Spleen (tissue), 11 donors: Measurements from ENCODE around the gene SMYD2. TPM values are rescaled to one million over a fixed set of nuclear protein-coding genes. Genes with fewer than 3 reads are reported as not detected.

ENCODE experiments used
- DNase-seq: peaks from one replicate; pipeline ENCODE4 v3.0.0-alpha.2; 2020
- H3K27ac ChIP-seq, 8 donors: fragments of 200-600 bp; sonication (generic) in 7 of 8; 1 replicate in 4 of 8; 2 replicates in 4 of 8; pipeline versions ENCODE4 v1.5.0 to v1.8.0; 2016 to 2021; ENCODE audit warnings: inconsistent platforms in 4 of 8, mild to moderate bottlenecking in 4 of 8, moderate library complexity in 1 of 8
- H3K27me3 ChIP-seq, 7 donors: fragments of 200-600 bp; sonication (generic) in 6 of 7; replicated peaks in 1 of 7; 1 replicate in 4 of 7; 2 replicates in 3 of 7; pipeline versions ENCODE4 v1.5.0 to v1.8.0; 2016 to 2021; ENCODE audit warnings: inconsistent platforms in 3 of 7, mild to moderate bottlenecking in 1 of 7
- H3K36me3 ChIP-seq, 6 donors: fragments of 200-600 bp; sonication (generic) in 5 of 6; 1 replicate in 4 of 6; 2 replicates in 2 of 6; pipeline versions ENCODE4 v1.5.0 to v1.8.0; 2016 to 2021; ENCODE audit warnings: inconsistent platforms in 2 of 6
- H3K4me1 ChIP-seq, 6 donors: fragments of 200-600 bp; sonication (generic) in 5 of 6; 1 replicate in 3 of 6; 2 replicates in 3 of 6; pipeline versions ENCODE4 v1.5.0 to v1.8.0; 2016 to 2021; ENCODE audit warnings: inconsistent platforms in 3 of 6
- H3K4me3 ChIP-seq, 8 donors: fragments of 200-600 bp; sonication (generic) in 7 of 8; 1 replicate in 4 of 8; 2 replicates in 4 of 8; pipeline versions ENCODE4 v1.5.0 to v1.8.0; 2016 to 2021; ENCODE audit warnings: inconsistent platforms in 4 of 8, mild to moderate bottlenecking in 4 of 8, moderate library complexity in 2 of 8
- H3K9me3 ChIP-seq, 8 donors: fragments of 200-600 bp; sonication (generic) in 7 of 8; 1 replicate in 4 of 8; 2 replicates in 4 of 8; pipeline versions ENCODE4 v1.5.0 to v1.8.0; 2016 to 2021; ENCODE audit warnings: inconsistent platforms in 4 of 8
- CTCF ChIP-seq, 11 experiments: fragments of 200-600 bp in 7 of 11; fragments of 450-650 bp in 4 of 11; sonication (generic) in 4 of 11; IDR thresholded peaks in 8 of 11; conservative IDR thresholded peaks in 3 of 11; 1 replicate in 7 of 11; 2 replicates in 4 of 11; pipeline versions ENCODE4 v1.4.0 to v1.8.0; 2016 to 2021; ENCODE audit warnings: antibody characterized with exemption in 11 of 11, inconsistent platforms in 4 of 11, mild to moderate bottlenecking in 1 of 11
- POLR2A ChIP-seq, 3 donors: fragments of 450-650 bp; IDR thresholded peaks; one replicate each; pipeline ENCODE4 v1.5.1; 2017; ENCODE audit warnings: antibody characterized with exemption in 3 of 3, mild to moderate bottlenecking in 1 of 3
- POLR2AphosphoS5 ChIP-seq, 3 donors: sonication (generic); formaldehyde crosslinking; IDR thresholded peaks; one replicate each; pipeline ENCODE4 v1.5.1; 2017; ENCODE audit warnings: antibody characterized with exemption in 3 of 3
- WGBS, 5 donors: extraction: QIAGEN DNeasy Blood & Tissue Kit in 3 of 5; methylation state at CpG; one replicate each; pipeline versions ENCODE4 v1.1.5 to v1.1.7; 2013 to 2018; 5-methylcytosine and 5-hydroxymethylcytosine counted together
- intact Hi-C: fragments of 100-400 bp; cut with DNase I; formaldehyde crosslinking; loops from one replicate; pipeline ENCODE4 v1.15.0; 2023; ENCODE audit warnings: low total_unique reads
- polyA plus RNA-seq, 3 donors: library from polyadenylated mRNA; stranded (reverse); fragments of 200-250 nt; gene quantifications; one replicate each; pipeline ENCODE4 v1.2.1, GENCODE V29; 2013
- total RNA-seq, 7 donors: library from RNA; depleted of rRNA in 3 of 7; stranded (reverse); fragments of >200 nt in 3 of 7; fragmentation: NEBNext Ultra II Directional in 4 of 7; extraction: Animal tissue kit (Norgen Biotek cat#: 25700) in 4 of 7; gene quantifications; one replicate each; pipeline versions ENCODE4 v1.1.0 to v1.2.1, GENCODE V29; 2016 to 2021
- donor health status: healthy with polysubstance abuse.
- donor health status: DM: no; HTN: no; CAD: no; lungs with moderate emphysema.
- donor health status: DM: no; HTN: no; CAD: no.
- donor health status: Bipolar disorder and iron deficiency.
- donor health status: healthy.
- donor health status: DM: no; HTN: no; CAD: no.
- donor health status: DM: yes; HTN: yes; CAD: no.

The SMYD2 gene
- total and polyA plus RNA-seq, 10 donors = 23.5 to 39.7 (median 32.1) TPM

- 58 to 73% (median 66%) methylated on average over 11 of the region's 11 CpGs for WGBS, 5 donors
- H3K4me1 ChIP-seq = peaks cover 8 to 27% (median 18%) of the 10 kb centered on the region in 6 donors
- H3K4me3 ChIP-seq = peak overlapping the region in 4 of 8 donors; percentile 4 to 52 (median 18)
- TF ChIP-seq CTCF (IDR thresholded peaks at IDR 0.05 in 8 of 11, conservative IDR thresholded peaks at IDR 0.05 in 3 of 11) (no peak), POLR2AphosphoS5 (IDR thresholded peaks at IDR 0.05) (no peak), POLR2A (IDR thresholded peaks at IDR 0.05) (no peak)
- intact Hi-C loops = no loop called here
- peak overlapping the region in 3 of 8 donors; percentile 3 to 50 (median 30) for H3K27ac ChIP-seq
- DNase-seq = no peak
- H3K36me3 ChIP-seq = peaks cover 0 to 19% (median 0%) of the 10 kb centered on the region in 6 donors
- H3K9me3 ChIP-seq = no peaks in the 10 kb centered on the region
- H3K27me3 ChIP-seq = no peaks in the 10 kb centered on the region
These were observed 30.1 kb downstream of the SMYD2 start for GRCh38 chr1:214310777-214311690.

GRCh38 chr1:214312530-214313051 lies 31.6 kb downstream of the SMYD2 start:
- Histone ChIP-seq H3K9me3 (no peaks in the 10 kb centered on the region), H3K36me3 (peaks cover 0 to 34% (median 0%) of the 10 kb centered on the region in 6 donors), H3K27ac (no peak overlapping the region), H3K4me3 (no peak overlapping the region), H3K27me3 (no peaks in the 10 kb centered on the region), H3K4me1 (peaks cover 8 to 27% (median 18%) of the 10 kb centered on the region in 6 donors)
- 92 to 95% (median 94%) methylated on average over 10 of the region's 10 CpGs for WGBS, 5 donors
- DNase-seq = no peak
- intact Hi-C loops = no loop called here
- TF ChIP-seq POLR2A (IDR thresholded peaks at IDR 0.05) (no peak), POLR2AphosphoS5 (IDR thresholded peaks at IDR 0.05) (no peak)

GRCh38 chr1:214314178-214314843 lies 33.4 kb downstream of the SMYD2 start:
- no peak for DNase-seq
- no peaks in the 10 kb centered on the region for H3K9me3 ChIP-seq
- WGBS, 5 donors = 83 to 88% (median 84%) methylated on average over 5 of the region's 5 CpGs
- intact Hi-C loops = no loop called here
- no peak for TF ChIP-seq CTCF (IDR thresholded peaks at IDR 0.05 in 8 of 11, conservative IDR thresholded peaks at IDR 0.05 in 3 of 11)
- TF ChIP-seq POLR2AphosphoS5 (IDR thresholded peaks at IDR 0.05) = no peak
- TF ChIP-seq POLR2A (IDR thresholded peaks at IDR 0.05) = no peak
- peaks cover 8 to 29% (median 18%) of the 10 kb centered on the region in 6 donors for H3K4me1 ChIP-seq
- peak overlapping the region in 2 of 8 donors; percentile 22 to 23 for H3K27ac ChIP-seq
- no peak overlapping the region for H3K4me3 ChIP-seq
- no peaks in the 10 kb centered on the region for H3K27me3 ChIP-seq
- peaks cover 0 to 51% (median 3%) of the 10 kb centered on the region in 6 donors for H3K36me3 ChIP-seq

- DNase-seq = no peak
- H3K27ac ChIP-seq = no peak overlapping the region
- H3K27me3 ChIP-seq = no peaks in the 10 kb centered on the region
- TF ChIP-seq POLR2AphosphoS5 (IDR thresholded peaks at IDR 0.05) (no peak), POLR2A (IDR thresholded peaks at IDR 0.05) (no peak), CTCF (IDR thresholded peaks at IDR 0.05 in 8 of 11, conservative IDR thresholded peaks at IDR 0.05 in 3 of 11) (no peak)
- 79 to 94% (median 93%) methylated on average over 5 of the region's 5 CpGs for WGBS, 5 donors
- intact Hi-C loops = no loop called here
- H3K9me3 ChIP-seq = no peaks in the 10 kb centered on the region
- H3K36me3 ChIP-seq = peaks cover 0 to 74% (median 11%) of the 10 kb centered on the region in 6 donors
- H3K4me1 ChIP-seq = peaks cover 0 to 17% (median 0%) of the 10 kb centered on the region in 6 donors
- no peak overlapping the region for H3K4me3 ChIP-seq
These were observed 35.6 kb downstream of the SMYD2 start for GRCh38 chr1:214316593-214316992.
